Right atrium auricular region (tissue), 2 donors: ENCODE data around the gene AGRN. TPM values are rescaled to one million over a fixed set of nuclear protein-coding genes. Genes with fewer than 3 reads are reported as not detected.

Experiments
- DNase-seq: peaks from one replicate; pipeline ENCODE4 v3.0.0-alpha.2; 2019; ENCODE audit warnings: low spot score
- H3K27ac ChIP-seq, 2 donors: fragments of 200-600 bp; sonication (generic); 1 replicate in 1 of 2; 2 replicates in 1 of 2; pipeline ENCODE4 v1.5.1; 2016 to 2019
- H3K27me3 ChIP-seq, 2 donors: fragments of 200-600 bp; sonication (generic); one replicate each; pipeline versions ENCODE4 v1.5.1 to v1.6.0; 2017 to 2019
- H3K36me3 ChIP-seq: fragments of 200-600 bp; sonication (generic); one replicate; pipeline ENCODE4 v1.5.1; 2016
- H3K4me1 ChIP-seq, 2 donors: fragments of 200-600 bp; sonication (generic); one replicate each; pipeline versions ENCODE4 v1.5.1 to v1.6.0; 2017 to 2019
- H3K4me3 ChIP-seq, 2 donors: fragments of 200-600 bp; sonication (generic); 1 replicate in 1 of 2; 2 replicates in 1 of 2; pipeline ENCODE4 v1.5.1; 2017 to 2019; ENCODE audit warnings: mild to moderate bottlenecking in 1 of 2, moderate library complexity in 1 of 2
- H3K9me3 ChIP-seq, 2 donors: fragments of 200-600 bp; sonication (generic); one replicate each; pipeline ENCODE4 v1.5.1; 2019
- total RNA-seq, 2 donors: library from RNA; depleted of rRNA; stranded (reverse); fragments of >200 nt; gene quantifications; one replicate each; pipeline ENCODE4 v1.1.0, GENCODE V29; 2016
- TF ChIP-seq, protein P1 (sequence below), 2 donors: fragments of 200-600 bp; sonication (generic); IDR thresholded peaks; one replicate each; pipeline ENCODE4 v1.5.1; 2019; ENCODE audit warnings: antibody characterized with exemption in 2 of 2

The AGRN gene
- total RNA-seq, 2 donors from 2014 or later = 22.5 to 27.9 TPM

DNA sequence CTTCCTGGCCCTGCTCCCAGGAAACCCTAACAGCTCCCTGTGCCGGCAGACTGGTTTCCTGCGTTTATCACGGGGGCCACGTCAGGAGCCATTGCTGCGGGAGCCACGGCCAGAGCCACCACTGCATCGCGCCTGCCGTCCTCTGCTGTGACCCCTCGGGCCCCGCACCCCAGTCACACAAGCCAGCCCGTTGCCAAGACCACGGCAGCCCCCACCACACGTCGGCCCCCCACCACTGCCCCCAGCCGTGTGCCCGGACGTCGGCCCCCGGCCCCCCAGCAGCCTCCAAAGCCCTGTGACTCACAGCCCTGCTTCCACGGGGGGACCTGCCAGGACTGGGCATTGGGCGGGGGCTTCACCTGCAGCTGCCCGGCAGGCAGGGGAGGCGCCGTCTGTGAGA lies 28.0 kb downstream of the AGRN start:
- H3K4me3 ChIP-seq = no peak overlapping the region
- H3K27me3 ChIP-seq = no peaks in the 10 kb centered on the region
- H3K36me3 ChIP-seq = peaks cover 14% of the 10 kb centered on the region
- H3K9me3 ChIP-seq = no peaks in the 10 kb centered on the region
- H3K27ac ChIP-seq = no peak overlapping the region
- TF ChIP-seq, protein P1, sequence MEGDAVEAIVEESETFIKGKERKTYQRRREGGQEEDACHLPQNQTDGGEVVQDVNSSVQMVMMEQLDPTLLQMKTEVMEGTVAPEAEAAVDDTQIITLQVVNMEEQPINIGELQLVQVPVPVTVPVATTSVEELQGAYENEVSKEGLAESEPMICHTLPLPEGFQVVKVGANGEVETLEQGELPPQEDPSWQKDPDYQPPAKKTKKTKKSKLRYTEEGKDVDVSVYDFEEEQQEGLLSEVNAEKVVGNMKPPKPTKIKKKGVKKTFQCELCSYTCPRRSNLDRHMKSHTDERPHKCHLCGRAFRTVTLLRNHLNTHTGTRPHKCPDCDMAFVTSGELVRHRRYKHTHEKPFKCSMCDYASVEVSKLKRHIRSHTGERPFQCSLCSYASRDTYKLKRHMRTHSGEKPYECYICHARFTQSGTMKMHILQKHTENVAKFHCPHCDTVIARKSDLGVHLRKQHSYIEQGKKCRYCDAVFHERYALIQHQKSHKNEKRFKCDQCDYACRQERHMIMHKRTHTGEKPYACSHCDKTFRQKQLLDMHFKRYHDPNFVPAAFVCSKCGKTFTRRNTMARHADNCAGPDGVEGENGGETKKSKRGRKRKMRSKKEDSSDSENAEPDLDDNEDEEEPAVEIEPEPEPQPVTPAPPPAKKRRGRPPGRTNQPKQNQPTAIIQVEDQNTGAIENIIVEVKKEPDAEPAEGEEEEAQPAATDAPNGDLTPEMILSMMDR (IDR thresholded peaks at IDR 0.05) = no peak
- H3K4me1 ChIP-seq = no peaks in the 10 kb centered on the region
- DNase-seq = no peak

DNA sequence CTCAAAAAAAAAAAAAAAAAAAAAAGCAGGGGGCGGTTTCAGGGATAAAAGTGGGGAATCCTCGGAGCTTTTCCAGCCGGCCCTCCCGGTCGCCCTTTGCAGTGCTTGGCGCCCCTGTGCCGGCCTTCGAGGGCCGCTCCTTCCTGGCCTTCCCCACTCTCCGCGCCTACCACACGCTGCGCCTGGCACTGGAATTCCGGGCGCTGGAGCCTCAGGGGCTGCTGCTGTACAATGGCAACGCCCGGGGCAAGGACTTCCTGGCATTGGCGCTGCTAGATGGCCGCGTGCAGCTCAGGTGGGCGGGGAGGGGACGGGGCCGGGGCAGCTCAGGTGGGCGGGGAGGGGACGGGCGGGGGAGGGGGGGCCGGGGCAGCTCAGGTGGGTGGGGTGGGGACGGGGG lies 28.8 kb downstream of the AGRN start:
- Histone ChIP-seq H3K27me3 (no peaks in the 10 kb centered on the region), H3K27ac (no peak overlapping the region), H3K9me3 (no peaks in the 10 kb centered on the region), H3K4me3 (no peak overlapping the region), H3K36me3 (peaks cover 14% of the 10 kb centered on the region), H3K4me1 (no peaks in the 10 kb centered on the region)
- DNase-seq = no peak
- TF ChIP-seq, protein P1 (IDR thresholded peaks at IDR 0.05) = no peak

DNA sequence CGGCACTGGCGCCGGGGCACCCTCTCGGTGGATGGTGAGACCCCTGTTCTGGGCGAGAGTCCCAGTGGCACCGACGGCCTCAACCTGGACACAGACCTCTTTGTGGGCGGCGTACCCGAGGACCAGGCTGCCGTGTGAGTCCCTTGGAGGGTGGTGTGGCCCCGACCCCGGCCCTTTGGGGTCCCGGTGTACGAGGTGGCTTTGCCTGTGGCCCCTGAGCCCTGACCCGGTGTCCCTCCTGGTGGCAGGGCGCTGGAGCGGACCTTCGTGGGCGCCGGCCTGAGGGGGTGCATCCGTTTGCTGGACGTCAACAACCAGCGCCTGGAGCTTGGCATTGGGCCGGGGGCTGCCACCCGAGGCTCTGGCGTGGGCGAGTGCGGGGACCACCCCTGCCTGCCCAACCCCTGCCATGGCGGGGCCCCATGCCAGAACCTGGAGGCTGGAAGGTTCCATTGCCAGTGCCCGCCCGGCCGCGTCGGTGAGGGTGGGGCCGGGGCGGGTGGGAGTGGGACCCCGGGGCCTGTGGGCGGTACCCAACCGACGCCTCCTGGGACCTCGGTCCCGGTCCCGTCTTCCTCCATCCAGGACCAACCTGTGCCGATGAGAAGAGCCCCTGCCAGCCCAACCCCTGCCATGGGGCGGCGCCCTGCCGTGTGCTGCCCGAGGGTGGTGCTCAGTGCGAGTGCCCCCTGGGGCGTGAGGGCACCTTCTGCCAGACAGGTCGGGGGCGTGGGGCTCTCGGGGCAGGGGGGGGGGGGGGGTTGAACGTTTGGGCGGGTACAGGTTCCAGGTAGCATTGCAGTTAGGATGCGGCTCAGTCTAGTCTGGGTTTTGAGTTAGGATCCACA lies 29.6 kb downstream of the AGRN start:
- no peak overlapping the region for H3K27ac ChIP-seq
- H3K36me3 ChIP-seq = peaks cover 14% of the 10 kb centered on the region
- H3K27me3 ChIP-seq = no peaks in the 10 kb centered on the region
- DNase-seq = no peak
- no peak overlapping the region for H3K4me3 ChIP-seq
- no peaks in the 10 kb centered on the region for H3K9me3 ChIP-seq
- no peaks in the 10 kb centered on the region for H3K4me1 ChIP-seq
- TF ChIP-seq, protein P1 (IDR thresholded peaks at IDR 0.05) = no peak

DNA sequence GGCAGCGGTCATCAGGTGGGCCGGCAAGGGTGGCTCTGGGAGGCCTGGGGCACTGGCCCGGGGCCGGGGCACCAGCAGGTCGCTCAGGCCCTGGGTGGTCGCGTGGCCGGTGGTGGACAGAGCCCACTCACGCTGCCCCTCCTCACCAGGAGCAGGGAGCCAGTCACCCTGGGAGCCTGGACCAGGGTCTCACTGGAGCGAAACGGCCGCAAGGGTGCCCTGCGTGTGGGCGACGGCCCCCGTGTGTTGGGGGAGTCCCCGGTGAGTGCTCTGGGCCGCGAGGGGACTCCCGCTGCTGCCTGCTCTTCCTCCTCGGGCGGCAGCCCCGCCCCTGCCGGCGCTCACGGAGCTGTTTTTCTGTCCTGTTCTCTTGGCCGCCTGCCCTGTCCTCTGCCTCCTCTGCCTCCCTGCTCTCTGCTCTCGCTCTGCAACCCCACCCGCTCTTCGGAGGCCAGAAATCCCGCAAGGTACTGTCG lies 30.7 kb downstream of the AGRN start:
- Histone ChIP-seq H3K27me3 (no peaks in the 10 kb centered on the region), H3K4me1 (no peaks in the 10 kb centered on the region), H3K9me3 (no peaks in the 10 kb centered on the region), H3K4me3 (peak overlapping the region in 1 of 2 donors; percentile 22), H3K36me3 (peaks cover 14% of the 10 kb centered on the region), H3K27ac (no peak overlapping the region)
- DNase-seq = no peak
- TF ChIP-seq, protein P1 (IDR thresholded peaks at IDR 0.05) = no peak

DNA sequence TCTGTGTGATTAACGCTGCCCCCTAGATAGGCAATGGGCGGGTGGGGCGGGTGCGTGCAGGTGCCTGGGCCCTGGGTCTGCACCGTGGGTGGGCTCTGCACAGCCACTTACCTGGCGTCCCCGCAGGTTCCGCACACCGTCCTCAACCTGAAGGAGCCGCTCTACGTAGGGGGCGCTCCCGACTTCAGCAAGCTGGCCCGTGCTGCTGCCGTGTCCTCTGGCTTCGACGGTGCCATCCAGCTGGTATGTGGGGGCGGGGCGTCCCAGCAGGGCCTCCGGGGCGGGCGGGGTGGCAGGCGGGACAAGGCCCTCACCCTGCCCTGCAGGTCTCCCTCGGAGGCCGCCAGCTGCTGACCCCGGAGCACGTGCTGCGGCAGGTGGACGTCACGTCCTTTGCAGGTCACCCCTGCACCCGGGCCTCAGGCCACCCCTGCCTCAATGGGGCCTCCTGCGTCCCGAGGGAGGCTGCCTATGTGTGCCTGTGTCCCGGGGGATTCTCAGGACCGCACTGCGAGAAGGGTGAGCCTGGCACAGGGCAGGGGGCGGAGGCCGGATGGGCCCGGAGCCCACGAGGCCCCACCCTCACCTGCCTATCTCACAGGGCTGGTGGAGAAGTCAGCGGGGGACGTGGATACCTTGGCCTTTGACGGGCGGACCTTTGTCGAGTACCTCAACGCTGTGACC lies 31.3 kb downstream of the AGRN start:
- Histone ChIP-seq H3K36me3 (peaks cover 12% of the 10 kb centered on the region), H3K27ac (no peak overlapping the region), H3K4me3 (peak overlapping the region in 1 of 2 donors; percentile 22), H3K4me1 (no peaks in the 10 kb centered on the region), H3K27me3 (no peaks in the 10 kb centered on the region), H3K9me3 (no peaks in the 10 kb centered on the region)
- TF ChIP-seq, protein P1 (IDR thresholded peaks at IDR 0.05) = no peak
- DNase-seq = no peak
